Transverse colon (tissue), 3 donors: ENCODE results near the gene CISH.

Experiments used
- POLR2A ChIP-seq: fragments of 450-650 bp; IDR thresholded peaks from one replicate; pipeline ENCODE4 v1.6.1; 2016; ENCODE audit warnings: antibody characterized with exemption, mild to moderate bottlenecking, moderate library complexity
- TF ChIP-seq, protein P1 (sequence below), 5 experiments: fragments of 200-600 bp in 3 of 5; fragments of 450-650 bp in 2 of 5; sonication (generic) in 3 of 5; IDR thresholded peaks; 1 replicate in 2 of 5; 2 replicates in 3 of 5; pipeline ENCODE4 v1.5.1; 2016 to 2017; ENCODE audit warnings: antibody characterized with exemption in 5 of 5, inconsistent platforms in 3 of 5, mild to moderate bottlenecking in 2 of 5, moderate library complexity in 1 of 5

- TF ChIP-seq, protein P1, sequence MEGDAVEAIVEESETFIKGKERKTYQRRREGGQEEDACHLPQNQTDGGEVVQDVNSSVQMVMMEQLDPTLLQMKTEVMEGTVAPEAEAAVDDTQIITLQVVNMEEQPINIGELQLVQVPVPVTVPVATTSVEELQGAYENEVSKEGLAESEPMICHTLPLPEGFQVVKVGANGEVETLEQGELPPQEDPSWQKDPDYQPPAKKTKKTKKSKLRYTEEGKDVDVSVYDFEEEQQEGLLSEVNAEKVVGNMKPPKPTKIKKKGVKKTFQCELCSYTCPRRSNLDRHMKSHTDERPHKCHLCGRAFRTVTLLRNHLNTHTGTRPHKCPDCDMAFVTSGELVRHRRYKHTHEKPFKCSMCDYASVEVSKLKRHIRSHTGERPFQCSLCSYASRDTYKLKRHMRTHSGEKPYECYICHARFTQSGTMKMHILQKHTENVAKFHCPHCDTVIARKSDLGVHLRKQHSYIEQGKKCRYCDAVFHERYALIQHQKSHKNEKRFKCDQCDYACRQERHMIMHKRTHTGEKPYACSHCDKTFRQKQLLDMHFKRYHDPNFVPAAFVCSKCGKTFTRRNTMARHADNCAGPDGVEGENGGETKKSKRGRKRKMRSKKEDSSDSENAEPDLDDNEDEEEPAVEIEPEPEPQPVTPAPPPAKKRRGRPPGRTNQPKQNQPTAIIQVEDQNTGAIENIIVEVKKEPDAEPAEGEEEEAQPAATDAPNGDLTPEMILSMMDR (IDR thresholded peaks at IDR 0.05) = no peak
- TF ChIP-seq POLR2A = no peak
These were observed 36.2 kb downstream of the CISH start for GRCh38 chr3:50575372-50575771.
